ENCODE data around the gene HECW1. TPM values are rescaled to one million over a fixed set of nuclear protein-coding genes. Genes with fewer than 3 reads are reported as not detected.

Gene HECW1
- total and polyA plus RNA-seq, 2 of the 13 experiments (the other 11 are each of a cell fraction or from before 2014, with no cell fraction given), result not detected

DNA sequence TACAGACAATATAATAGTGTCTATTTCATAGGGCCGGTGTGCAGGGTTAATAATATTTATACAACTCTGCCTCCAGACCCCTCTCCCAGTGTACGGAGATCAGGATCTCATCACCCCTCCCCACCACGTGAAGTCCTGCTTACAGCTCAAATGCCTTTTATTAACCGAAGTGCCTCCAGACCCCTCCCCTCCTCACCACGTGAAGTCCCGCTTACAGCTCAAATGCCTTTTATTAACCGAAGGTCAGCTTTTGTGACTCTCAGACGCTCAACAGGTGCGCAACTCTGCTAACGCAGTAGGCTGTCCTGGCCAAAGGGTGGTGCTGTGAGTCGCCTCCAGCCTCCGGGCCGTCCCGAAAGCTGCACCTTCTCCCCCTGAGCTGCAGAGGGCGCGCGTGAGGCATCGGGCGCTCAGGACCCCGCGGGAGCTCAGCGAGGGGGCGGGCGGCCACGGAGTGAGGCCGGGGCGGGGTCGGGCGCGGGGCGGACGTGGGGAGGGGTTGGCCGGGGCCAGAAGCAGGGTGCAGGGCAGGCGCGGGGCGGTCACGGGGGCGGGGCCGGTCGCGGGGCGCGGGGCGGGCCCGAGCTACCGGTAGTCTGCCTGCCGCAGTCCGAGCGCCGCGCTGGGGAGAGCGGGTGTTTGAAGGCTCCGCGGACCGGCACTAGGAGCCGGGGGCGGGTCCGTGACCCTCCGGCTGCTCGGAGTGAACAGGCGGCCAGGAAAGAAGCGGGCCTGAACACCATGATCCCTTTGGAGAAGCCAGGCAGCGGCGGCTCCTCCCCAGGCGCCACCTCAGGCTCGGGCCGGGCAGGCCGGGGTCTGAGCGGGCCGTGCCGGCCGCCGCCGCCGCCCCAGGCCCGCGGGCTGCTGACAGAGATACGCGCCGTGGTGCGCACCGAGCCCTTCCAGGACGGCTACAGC lies 470.3 kb downstream of the HECW1 start, which contains the start of gene STK17A (continued):
- TF ChIP-seq, protein P1, sequence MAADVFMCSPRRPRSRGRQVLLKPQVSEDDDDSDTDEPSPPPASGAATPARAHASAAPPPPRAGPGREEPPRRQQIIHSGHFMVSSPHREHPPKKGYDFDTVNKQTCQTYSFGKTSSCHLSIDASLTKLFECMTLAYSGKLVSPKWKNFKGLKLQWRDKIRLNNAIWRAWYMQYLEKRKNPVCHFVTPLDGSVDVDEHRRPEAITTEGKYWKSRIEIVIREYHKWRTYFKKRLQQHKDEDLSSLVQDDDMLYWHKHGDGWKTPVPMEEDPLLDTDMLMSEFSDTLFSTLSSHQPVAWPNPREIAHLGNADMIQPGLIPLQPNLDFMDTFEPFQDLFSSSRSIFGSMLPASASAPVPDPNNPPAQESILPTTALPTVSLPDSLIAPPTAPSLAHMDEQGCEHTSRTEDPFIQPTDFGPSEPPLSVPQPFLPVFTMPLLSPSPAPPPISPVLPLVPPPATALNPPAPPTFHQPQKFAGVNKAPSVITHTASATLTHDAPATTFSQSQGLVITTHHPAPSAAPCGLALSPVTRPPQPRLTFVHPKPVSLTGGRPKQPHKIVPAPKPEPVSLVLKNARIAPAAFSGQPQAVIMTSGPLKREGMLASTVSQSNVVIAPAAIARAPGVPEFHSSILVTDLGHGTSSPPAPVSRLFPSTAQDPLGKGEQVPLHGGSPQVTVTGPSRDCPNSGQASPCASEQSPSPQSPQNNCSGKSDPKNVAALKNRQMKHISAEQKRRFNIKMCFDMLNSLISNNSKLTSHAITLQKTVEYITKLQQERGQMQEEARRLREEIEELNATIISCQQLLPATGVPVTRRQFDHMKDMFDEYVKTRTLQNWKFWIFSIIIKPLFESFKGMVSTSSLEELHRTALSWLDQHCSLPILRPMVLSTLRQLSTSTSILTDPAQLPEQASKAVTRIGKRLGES (CRISPR knock-in tag; IDR thresholded peaks at IDR 0.05; ENCODE audit: borderline replicate concordance), result peak; percentile 39; the same call in 1 of the 2 replicates
- no peak for TF ChIP-seq TBL1XR1 (IDR thresholded peaks at IDR 0.05; ENCODE audit: borderline replicate concordance, low read length, partially characterized antibody)
- TF ChIP-seq SYNCRIP (IDR thresholded peaks at IDR 0.05; ENCODE audit: insufficient read depth, low read depth, low read length), result no peak
- peak; percentile 23; the same call in 1 of the 2 replicates for TF ChIP-seq BCL6 (CRISPR knock-in tag; IDR thresholded peaks at IDR 0.05)
- no peak for TF ChIP-seq SNRNP70 (IDR thresholded peaks at IDR 0.05; ENCODE audit: low read depth, low read length)
- 0 out of 2 replicates have a peak, but pooled peaks have one; percentile 11 for TF ChIP-seq DNMT3B (CRISPR knock-in tag; conservative IDR thresholded peaks at IDR 0.05)
- TF ChIP-seq, protein P2, sequence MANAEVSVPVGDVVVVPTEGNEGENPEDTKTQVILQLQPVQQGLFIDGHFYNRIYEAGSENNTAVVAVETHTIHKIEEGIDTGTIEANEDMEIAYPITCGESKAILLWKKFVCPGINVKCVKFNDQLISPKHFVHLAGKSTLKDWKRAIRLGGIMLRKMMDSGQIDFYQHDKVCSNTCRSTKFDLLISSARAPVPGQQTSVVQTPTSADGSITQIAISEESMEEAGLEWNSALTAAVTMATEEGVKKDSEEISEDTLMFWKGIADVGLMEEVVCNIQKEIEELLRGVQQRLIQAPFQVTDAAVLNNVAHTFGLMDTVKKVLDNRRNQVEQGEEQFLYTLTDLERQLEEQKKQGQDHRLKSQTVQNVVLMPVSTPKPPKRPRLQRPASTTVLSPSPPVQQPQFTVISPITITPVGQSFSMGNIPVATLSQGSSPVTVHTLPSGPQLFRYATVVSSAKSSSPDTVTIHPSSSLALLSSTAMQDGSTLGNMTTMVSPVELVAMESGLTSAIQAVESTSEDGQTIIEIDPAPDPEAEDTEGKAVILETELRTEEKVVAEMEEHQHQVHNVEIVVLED (CRISPR knock-in tag; IDR thresholded peaks at IDR 0.05; ENCODE audit: borderline replicate concordance), result peak; percentile 45; the same call in 1 of the 2 replicates
- TF ChIP-seq TAF1 (CRISPR knock-in tag; IDR thresholded peaks at IDR 0.05), result peak; percentile 92
- peak; percentile 66; the same call in 1 of the 2 replicates for TF ChIP-seq KDM1A (CRISPR knock-in tag; IDR thresholded peaks at IDR 0.05)
- no peak for TF ChIP-seq LCORL (IDR thresholded peaks at IDR 0.05)
- peak; percentile 77 for TF ChIP-seq LCORL (CRISPR knock-in tag; IDR thresholded peaks at IDR 0.05)
- TF ChIP-seq EP300 (IDR thresholded peaks at IDR 0.05; ENCODE audit: low read depth in 2 of 2, low read length in 2 of 2), result 0 out of 4 replicates have a peak, but pooled peaks of 1 of the 2 experiments have one; percentile 13
- no peak for TF ChIP-seq EP300 (CRISPR knock-in tag; IDR thresholded peaks at IDR 0.05; ENCODE audit: borderline replicate concordance)
- TF ChIP-seq ZNF678 (CRISPR knock-in tag; IDR thresholded peaks at IDR 0.05), result no peak
- TF ChIP-seq NAIF1 (CRISPR knock-in tag; IDR thresholded peaks at IDR 0.05; ENCODE audit: borderline replicate concordance), result no peak
- TF ChIP-seq ZNF205 (CRISPR knock-in tag; IDR thresholded peaks at IDR 0.05), result 0 out of 2 replicates have a peak, but pooled peaks have one; percentile 45
- no peak for TF ChIP-seq ZNF343 (CRISPR knock-in tag; IDR thresholded peaks at IDR 0.05)
- peak; percentile 60 for TF ChIP-seq RXRB (CRISPR knock-in tag; IDR thresholded peaks at IDR 0.05; ENCODE audit: borderline replicate concordance)
- no peak for TF ChIP-seq NR2F6 (IDR thresholded peaks at IDR 0.05)
- TF ChIP-seq NR2F6 (CRISPR knock-in tag; IDR thresholded peaks at IDR 0.05), result peak; percentile 59; the same call in 1 of the 2 replicates
- TF ChIP-seq ZNF501 (CRISPR knock-in tag; IDR thresholded peaks at IDR 0.05), result peak; percentile 82
- TF ChIP-seq BRD4 (CRISPR knock-in tag; IDR thresholded peaks at IDR 0.05), result no peak; the same call in 1 of the 2 replicates
- TF ChIP-seq ZNF782 (CRISPR knock-in tag; IDR thresholded peaks at IDR 0.05; ENCODE audit: borderline replicate concordance), result no peak
- peak; percentile 74 for TF ChIP-seq KDM3A (CRISPR knock-in tag; IDR thresholded peaks at IDR 0.05; ENCODE audit: low read depth)

Data from HepG2 (cell line).